Germinal center (tissue), 1 donor: ENCODE data around the gene FOXP1.

Experiments
- DNase-seq: peaks from one replicate; pipeline ENCODE4 v3.0.0; 2012; ENCODE audit warnings: mixed read lengths, low spot score

FOXP1 gene

DNA sequence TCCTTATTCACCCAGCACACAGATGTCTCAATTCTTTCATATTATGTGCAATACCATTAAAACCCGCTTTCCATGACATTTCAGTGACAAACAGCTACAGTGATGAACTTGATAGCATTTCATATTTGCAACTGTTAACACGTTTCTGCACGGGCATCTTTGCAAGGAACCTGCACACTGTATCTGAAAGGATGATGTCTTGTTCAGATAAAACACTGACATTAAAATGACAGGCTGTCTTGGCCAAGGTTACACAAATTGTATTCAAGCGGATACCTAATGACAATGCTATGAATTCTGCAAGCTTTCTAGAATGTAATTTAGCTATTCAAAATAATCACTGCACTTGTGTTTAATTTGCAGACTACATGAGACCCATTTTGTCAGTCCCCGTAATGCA, 529.2 kb downstream of the FOXP1 start:
- DNase-seq, result no peak

- no peak for DNase-seq
Observed at GRCh38 chr3:71053495-71053894, 530.0 kb downstream of the FOXP1 start.

- no peak for DNase-seq
Observed at GRCh38 chr3:71052716-71053115, 530.8 kb downstream of the FOXP1 start.

DNA sequence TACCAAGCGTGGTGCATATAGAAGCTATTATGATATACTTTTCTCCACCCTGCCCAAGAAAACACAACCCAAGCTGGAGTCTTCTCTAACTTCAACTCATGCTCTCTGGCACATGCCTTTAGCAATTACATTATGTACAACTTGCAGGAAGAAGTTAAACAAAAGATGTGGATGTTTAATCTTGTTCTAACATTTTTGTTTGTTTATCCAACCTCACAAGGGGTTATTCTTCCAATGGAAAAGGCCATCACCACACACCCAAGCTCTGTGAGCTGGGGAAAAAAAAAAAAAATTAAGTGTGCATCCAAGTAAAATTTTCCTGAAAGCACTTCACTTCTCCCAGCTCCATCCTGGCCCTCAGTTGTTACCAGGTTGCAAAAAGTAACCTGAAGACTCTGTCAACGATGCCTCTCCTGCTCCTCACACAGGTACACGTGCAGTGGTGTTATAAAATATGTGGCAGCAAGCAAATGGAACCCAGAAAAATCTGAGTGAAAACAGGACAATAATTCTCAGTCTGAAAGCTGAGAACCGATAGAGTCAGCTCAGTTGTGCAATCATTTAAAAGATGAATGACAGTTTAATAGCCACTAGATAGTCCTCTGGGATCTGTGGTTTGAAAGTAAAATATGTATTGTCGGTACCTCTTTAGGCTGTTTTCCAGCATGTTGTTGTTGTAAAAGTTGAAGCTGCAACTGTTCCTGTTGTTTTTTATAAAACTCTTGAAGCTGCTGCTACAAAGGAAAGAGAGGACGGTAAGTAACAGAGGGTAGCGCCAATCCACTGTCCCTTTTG, 531.4 kb downstream of the FOXP1 start:
- no peak for DNase-seq

GRCh38 chr3:71051259-71051595, 532.3 kb downstream of the FOXP1 start:
- DNase-seq, result no peak

- no peak for DNase-seq
Observed at GRCh38 chr3:71050538-71051258, 532.8 kb downstream of the FOXP1 start.

DNA sequence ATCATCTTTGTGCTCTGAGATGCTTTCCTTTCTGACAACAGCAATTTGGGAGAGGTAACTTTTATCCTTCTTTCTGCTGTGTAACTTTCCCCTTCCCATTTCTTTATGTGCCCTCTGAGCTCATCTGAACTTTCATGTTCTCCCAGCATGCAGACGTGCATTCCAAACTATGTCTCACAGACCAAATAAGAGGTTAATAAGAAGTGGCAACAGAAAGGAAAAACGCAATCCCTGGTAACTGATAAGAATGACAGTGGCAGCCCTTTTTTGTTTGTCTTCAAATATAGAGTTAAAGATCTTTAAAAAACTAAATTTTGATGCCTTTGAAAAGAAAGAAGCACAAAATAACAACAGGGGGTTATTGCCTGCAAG, 533.4 kb downstream of the FOXP1 start:
- DNase-seq, result no peak

GRCh38 chr3:71048948-71049347, 534.6 kb downstream of the FOXP1 start:
- DNase-seq, result no peak

- no peak for DNase-seq
Observed at GRCh38 chr3:71047616-71048531, 535.7 kb downstream of the FOXP1 start.

DNA sequence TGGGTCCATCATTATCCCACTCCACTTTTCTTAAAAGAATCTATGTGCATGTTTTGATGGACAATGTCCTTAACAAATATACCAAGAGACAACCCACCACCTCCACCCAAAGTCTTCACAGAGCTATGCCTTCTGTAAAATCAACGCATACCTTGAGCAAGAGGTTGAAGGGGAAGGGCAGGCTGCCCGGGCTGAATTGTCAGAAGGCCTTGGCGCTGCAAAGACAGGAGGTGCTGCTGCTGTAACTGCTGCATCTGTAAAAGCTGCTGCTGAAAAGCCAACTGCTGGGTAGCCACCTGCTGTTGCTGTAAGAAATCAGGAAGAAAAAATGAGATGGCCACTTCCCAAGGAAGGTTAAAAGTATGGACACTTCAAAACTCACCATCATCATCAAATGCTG, 536.7 kb downstream of the FOXP1 start:
- no peak for DNase-seq

DNA sequence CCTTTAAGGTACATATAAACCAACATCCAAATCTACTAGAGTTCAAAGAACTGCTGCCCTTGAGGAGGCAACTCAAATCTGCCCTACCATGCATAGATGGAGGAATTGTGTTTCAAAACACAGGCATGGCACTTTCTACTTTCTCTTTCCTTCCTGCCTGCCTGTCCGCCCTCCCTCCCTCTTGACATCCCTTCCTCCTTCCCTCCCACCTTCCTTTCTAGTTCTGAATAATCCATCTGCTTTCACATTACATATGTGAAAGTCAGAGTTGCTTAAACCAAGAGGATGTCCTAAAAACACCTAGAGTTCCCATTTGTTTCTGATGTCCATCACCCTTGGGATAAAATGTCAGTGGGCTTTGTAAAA, 537.6 kb downstream of the FOXP1 start:
- no peak for DNase-seq

GRCh38 chr3:71045212-71045916, 538.2 kb downstream of the FOXP1 start:
- no peak for DNase-seq

DNA sequence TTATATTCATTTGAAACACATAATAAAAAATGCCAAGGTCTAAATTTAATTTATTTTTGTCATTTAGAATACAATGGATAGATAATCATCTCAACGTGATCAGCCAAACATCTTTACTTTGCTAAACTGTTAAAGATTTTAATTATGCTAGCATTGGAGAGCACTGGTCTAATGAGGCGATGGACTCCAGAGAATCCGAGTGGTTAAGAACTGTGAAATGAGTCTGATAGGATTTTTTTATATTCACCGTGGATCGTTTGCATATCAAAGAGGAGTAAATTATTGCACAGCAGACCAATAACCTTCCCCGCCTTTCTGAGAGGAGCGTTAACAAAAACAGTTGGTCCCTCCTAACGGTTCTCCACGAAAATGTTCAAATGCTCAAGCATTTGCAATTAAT, 540.8 kb downstream of the FOXP1 start:
- DNase-seq, result no peak

DNA sequence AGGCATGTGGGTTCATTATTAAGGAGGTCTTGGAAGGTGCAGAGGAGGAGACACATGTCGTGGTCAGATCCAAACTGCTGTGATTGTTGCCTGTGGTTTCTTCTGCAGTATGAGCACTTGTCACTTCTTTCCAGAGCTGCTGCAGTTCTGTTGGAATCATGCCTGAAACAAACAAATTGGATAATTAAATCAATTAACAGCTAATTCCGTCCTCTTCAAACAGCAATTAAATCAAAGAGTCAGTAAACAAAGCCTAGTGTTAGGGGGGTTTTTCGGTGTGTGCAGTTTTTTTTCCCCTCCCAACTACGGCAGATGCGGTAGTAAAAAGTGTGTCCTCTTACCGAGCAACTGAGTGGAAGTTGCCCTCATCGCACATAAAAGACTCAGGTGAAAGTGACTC, 542.2 kb downstream of the FOXP1 start:
- DNase-seq, result no peak

GRCh38 chr3:71039332-71039731, 544.2 kb downstream of the FOXP1 start:
- DNase-seq, result no peak

DNA sequence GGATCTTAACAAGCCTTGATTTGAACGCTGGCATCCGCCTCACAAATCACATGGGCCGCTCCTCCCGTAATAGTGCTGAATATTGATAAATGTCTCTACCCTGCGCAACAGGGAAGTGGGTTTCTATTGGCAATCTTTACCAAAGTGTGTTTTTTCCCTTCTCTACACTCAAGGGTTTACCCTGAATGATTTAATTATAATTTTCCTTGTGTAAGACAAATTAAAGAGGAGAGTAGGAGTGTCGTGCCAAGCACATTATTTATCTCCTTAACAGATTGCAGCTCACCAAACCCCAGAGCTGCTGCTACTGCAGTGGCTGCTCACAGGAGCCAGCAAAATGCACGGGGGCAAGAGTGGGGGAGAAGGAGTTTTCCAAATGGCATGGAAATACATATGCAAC, 545.8 kb downstream of the FOXP1 start:
- no peak for DNase-seq

GRCh38 chr3:71035886-71036285, 547.6 kb downstream of the FOXP1 start:
- DNase-seq, result no peak

- no peak for DNase-seq
Observed at GRCh38 chr3:71035314-71035713, 548.2 kb downstream of the FOXP1 start.

GRCh38 chr3:71033681-71034220, 549.8 kb downstream of the FOXP1 start:
- no peak for DNase-seq

- peak; percentile 24 for DNase-seq
Observed at GRCh38 chr3:71031914-71032521, 551.5 kb downstream of the FOXP1 start.

- DNase-seq, result no peak
Observed at GRCh38 chr3:71031181-71031580, 552.3 kb downstream of the FOXP1 start.
